ENCODE results near the gene CD300LD.
"Not testable (repeated sequence)": the region's sequence is repeated elsewhere in the genome, so short reads cannot be mapped to it uniquely, and the experiment has no call there.

Gene CD300LD

GRCh38 chr17:74592087-74592990 is at the start of gene CD300LD:
TSS of gene CD300LD (minus strand) at chr17:74592283. CDS start at chr17:74592202, 81 bp downstream.
- DNase-seq = no peak

- DNase-seq = no peak
Observed at GRCh38 chr17:74641224-74641957, 49.3 kb upstream of the CD300LD start.

GRCh38 chr17:74639704-74640151 is 47.6 kb upstream of the CD300LD start:
- no peak for DNase-seq

- DNase-seq = no peak
Observed at GRCh38 chr17:74637926-74638325, 45.8 kb upstream of the CD300LD start.

GRCh38 chr17:74637265-74637664 is 45.2 kb upstream of the CD300LD start:
- DNase-seq = no peak

GRCh38 chr17:74636541-74637085 is 44.5 kb upstream of the CD300LD start:
- DNase-seq = not testable (repeated sequence)

- no peak for DNase-seq
Observed at GRCh38 chr17:74635418-74635817, 43.3 kb upstream of the CD300LD start.

- DNase-seq = no peak
Observed at GRCh38 chr17:74633326-74633725, 41.2 kb upstream of the CD300LD start.

- no peak for DNase-seq
Observed at GRCh38 chr17:74632617-74633016, 40.5 kb upstream of the CD300LD start.

GRCh38 chr17:74631468-74632450 is 39.7 kb upstream of the CD300LD start:
- DNase-seq = no peak

- DNase-seq = not testable (repeated sequence)
Observed at GRCh38 chr17:74630251-74630650, 38.2 kb upstream of the CD300LD start.

GRCh38 chr17:74625661-74626060 is 33.6 kb upstream of the CD300LD start:
- no peak for DNase-seq

- no peak for DNase-seq
Observed at GRCh38 chr17:74624131-74624530, 32.0 kb upstream of the CD300LD start.

- no peak for DNase-seq
Observed at GRCh38 chr17:74623693-74624093, 31.6 kb upstream of the CD300LD start, which contains the start of gene CD300E. TSS of gene CD300E (minus strand) at chr17:74623738. CDS start at chr17:74623621, 117 bp downstream.

GRCh38 chr17:74619077-74619673 is 27.1 kb upstream of the CD300LD start:
- DNase-seq = no peak

GRCh38 chr17:74618451-74618850 is 26.4 kb upstream of the CD300LD start:
- no peak for DNase-seq

- DNase-seq = no peak
Observed at GRCh38 chr17:74616696-74617095, 24.6 kb upstream of the CD300LD start.

- no peak for DNase-seq
Observed at GRCh38 chr17:74612046-74612445, 20.0 kb upstream of the CD300LD start.

GRCh38 chr17:74610108-74610507 is 18.0 kb upstream of the CD300LD start:
- no peak for DNase-seq

- no peak for DNase-seq
Observed at GRCh38 chr17:74608511-74608910, 16.4 kb upstream of the CD300LD start.

- DNase-seq = no peak
Observed at GRCh38 chr17:74607221-74607620, 15.1 kb upstream of the CD300LD start.

GRCh38 chr17:74606050-74606449 is 14.0 kb upstream of the CD300LD start:
- DNase-seq = no peak
